Measurements from ENCODE around the gene DMRTA2.

DNA sequence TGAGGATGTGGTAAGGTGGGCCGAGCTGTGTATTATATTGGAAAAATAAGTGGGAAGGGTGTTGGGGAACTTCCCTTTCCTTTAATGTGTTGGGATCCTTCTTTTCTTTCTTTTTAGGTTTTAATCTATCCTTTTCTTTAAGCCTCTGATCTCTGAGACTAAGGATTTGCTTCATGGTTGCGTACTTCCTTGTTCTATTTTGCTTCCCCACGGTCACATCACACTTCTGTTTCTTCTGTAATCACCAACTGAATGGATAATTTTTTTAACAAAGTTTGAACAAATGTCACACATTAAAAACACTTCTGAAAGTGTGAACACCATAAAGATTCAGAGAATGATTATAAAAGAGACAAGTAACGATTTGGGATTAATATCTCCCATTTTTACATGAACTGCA, 17.4 kb downstream of the DMRTA2 start:
- TF ChIP-seq, protein P1, sequence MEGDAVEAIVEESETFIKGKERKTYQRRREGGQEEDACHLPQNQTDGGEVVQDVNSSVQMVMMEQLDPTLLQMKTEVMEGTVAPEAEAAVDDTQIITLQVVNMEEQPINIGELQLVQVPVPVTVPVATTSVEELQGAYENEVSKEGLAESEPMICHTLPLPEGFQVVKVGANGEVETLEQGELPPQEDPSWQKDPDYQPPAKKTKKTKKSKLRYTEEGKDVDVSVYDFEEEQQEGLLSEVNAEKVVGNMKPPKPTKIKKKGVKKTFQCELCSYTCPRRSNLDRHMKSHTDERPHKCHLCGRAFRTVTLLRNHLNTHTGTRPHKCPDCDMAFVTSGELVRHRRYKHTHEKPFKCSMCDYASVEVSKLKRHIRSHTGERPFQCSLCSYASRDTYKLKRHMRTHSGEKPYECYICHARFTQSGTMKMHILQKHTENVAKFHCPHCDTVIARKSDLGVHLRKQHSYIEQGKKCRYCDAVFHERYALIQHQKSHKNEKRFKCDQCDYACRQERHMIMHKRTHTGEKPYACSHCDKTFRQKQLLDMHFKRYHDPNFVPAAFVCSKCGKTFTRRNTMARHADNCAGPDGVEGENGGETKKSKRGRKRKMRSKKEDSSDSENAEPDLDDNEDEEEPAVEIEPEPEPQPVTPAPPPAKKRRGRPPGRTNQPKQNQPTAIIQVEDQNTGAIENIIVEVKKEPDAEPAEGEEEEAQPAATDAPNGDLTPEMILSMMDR (IDR thresholded peaks at IDR 0.05; ENCODE audit: low read depth, low read length) = no peak
- TF ChIP-seq POLR2A (IDR thresholded peaks at IDR 0.05; ENCODE audit: extremely low read depth, insufficient read length) (no peak), MYC (IDR thresholded peaks at IDR 0.05; ENCODE audit: low read depth, low read length) (no peak)

Measured in NB4 (cell line).